HCT116 (cell line): ENCODE measurements around the gene VAV2. TPM values are rescaled to one million over a fixed set of nuclear protein-coding genes. Genes with fewer than 3 reads are reported as not detected.

Source experiments
- ATAC-seq: fragments of 200-7000 bp; cut with Tn5 transposase; 2 replicates; pipeline ENCODE4 v1.9.1; 2020; ENCODE audit warnings: mild to moderate bottlenecking, moderate library complexity
- BruUV-seq: library from RNA; stranded (reverse); fragments of 400-500 nt; replicated peaks from 2 replicates; lab custom pipeline; 2021; lab: Mats Ljungman, UMichigan
- CTCF ChIA-PET: fragments of 300-600 bp; sonication (Branson Sonifier 250); formaldehyde crosslinking; loops from one replicate; lab custom pipeline; 2021; ENCODE audit warnings: antibody characterized with exemption; lab: Charles Lee
- POLR2A ChIA-PET: fragments of 300-600, 350-600 bp; sonication (Branson Sonifier 250); formaldehyde crosslinking; loops from one replicate; lab custom pipeline; 2021; ENCODE audit warnings: antibody characterized with exemption; lab: Charles Lee
- RAD21 ChIA-PET, 2 experiments: fragments of 300-600 bp; sonication (Branson Sonifier 250); formaldehyde crosslinking; loops; one replicate each; lab custom pipeline; 2023; ENCODE audit warnings: low total read pairs in 2 of 2; ENCODE audit not compliant: uncharacterized antibody in 2 of 2, unreplicated experiment in 2 of 2, low non-redundant PET in 1 of 2; lab: Charles Lee
- DNase-seq: peaks from one replicate; pipeline ENCODE4 v3.0.0-alpha.2; 2010; ENCODE audit warnings: low read depth, low spot score
- H2AFZ ChIP-seq: fragments of 200-600 bp; shearing (Covaris generic), sonication (generic); 2 replicates; pipeline ENCODE4 v1.6.1; 2017; ENCODE audit warnings: low read depth, mixed run types, mixed read lengths, antibody characterized with exemption, low read length; ENCODE audit not compliant: poor library complexity, severe bottlenecking
- H3K27ac ChIP-seq: 2 replicates; pipeline ENCODE4 v1.5.1; 2012; ENCODE audit warnings: low read depth, low read length
- H3K27me3 ChIP-seq: fragments of 200-600 bp; sonication (generic); 2 replicates; pipeline ENCODE4 v1.6.1; 2016; ENCODE audit warnings: mixed run types, low read length, mixed read lengths; ENCODE audit not compliant: insufficient read depth
- H3K36me3 ChIP-seq, 2 experiments: fragments of 200-500 bp in 1 of 2; fragments of 200-600 bp in 1 of 2; sonication (Bioruptor generic) in 1 of 2; sonication (generic) in 1 of 2; 2 replicates each; pipeline versions ENCODE4 v1.5.1 to v1.6.1; 2014 to 2016; ENCODE audit warnings: low read length in 2 of 2, inconsistent platforms in 1 of 2, mixed read lengths in 1 of 2, mixed run types in 1 of 2; ENCODE audit not compliant: insufficient read depth in 2 of 2, control insufficient read depth in 1 of 2
- H3K4me1 ChIP-seq, 2 experiments: fragments of 200-600 bp in 1 of 2; sonication (generic) in 1 of 2; 2 replicates each; pipeline versions ENCODE4 v1.5.1 to v1.6.1; 2012 to 2017; ENCODE audit warnings: low read length in 2 of 2, inconsistent platforms in 1 of 2, mild to moderate bottlenecking in 1 of 2, mixed read lengths in 1 of 2, mixed run types in 1 of 2, moderate library complexity in 1 of 2; ENCODE audit not compliant: insufficient read depth in 2 of 2, control insufficient read depth in 1 of 2
- H3K4me2 ChIP-seq: fragments of 200-600 bp; sonication (generic); 2 replicates; pipeline ENCODE4 v1.6.1; 2017; ENCODE audit warnings: mixed run types, low read length, mixed read lengths
- H3K4me3 ChIP-seq, 2 experiments: fragments of 200-600 bp in 1 of 2; sonication (generic) in 1 of 2; replicated peaks in 1 of 2; 2 replicates each; pipeline ENCODE4 v1.5.1; 2011 to 2016; ENCODE audit warnings: low read length in 2 of 2, control low read depth in 1 of 2, low read depth in 1 of 2, mild to moderate bottlenecking in 1 of 2, mixed read lengths in 1 of 2, mixed run types in 1 of 2
- H3K79me2 ChIP-seq: fragments of 200-600 bp; sonication (generic); 2 replicates; pipeline ENCODE4 v1.6.1; 2017; ENCODE audit warnings: mild to moderate bottlenecking, mixed run types, low read length, moderate library complexity, mixed read lengths; ENCODE audit not compliant: insufficient read depth
- H3K9ac ChIP-seq: fragments of 200-600 bp; sonication (generic); 2 replicates; pipeline ENCODE4 v1.6.1; 2016; ENCODE audit warnings: low read length, mixed read lengths
- H3K9me2 ChIP-seq: fragments of 200-600 bp; sonication (generic), shearing (Covaris generic); 2 replicates; pipeline ENCODE4 v1.6.1; 2017; ENCODE audit warnings: mixed run types, mild to moderate bottlenecking, moderate library complexity; ENCODE audit not compliant: insufficient read depth
- H3K9me3 ChIP-seq, 2 experiments: fragments of 200-500 bp in 1 of 2; fragments of 200-600 bp in 1 of 2; sonication (Bioruptor generic) in 1 of 2; sonication (generic) in 1 of 2; 2 replicates each; pipeline ENCODE4 v1.6.1; 2014 to 2017; ENCODE audit warnings: low read length in 2 of 2, mixed read lengths in 2 of 2, inconsistent platforms in 1 of 2, low read depth in 1 of 2, mild to moderate bottlenecking in 1 of 2, mixed run types in 1 of 2, moderate library complexity in 1 of 2; ENCODE audit not compliant: control insufficient read depth in 1 of 2, insufficient read depth in 1 of 2
- H4K20me1 ChIP-seq: fragments of 200-600 bp; sonication (generic), shearing (Covaris generic); 2 replicates; pipeline ENCODE4 v1.6.1; 2017; ENCODE audit warnings: mixed run types, mild to moderate bottlenecking, moderate library complexity; ENCODE audit not compliant: insufficient read depth
- ATF3 ChIP-seq: IDR thresholded peaks from 2 replicates; pipeline ENCODE4 v1.6.1; 2012
- CBX3 ChIP-seq: IDR thresholded peaks from 2 replicates; pipeline ENCODE4 v1.6.1; 2012; ENCODE audit warnings: low read depth
- EGR1 ChIP-seq: IDR thresholded peaks from 2 replicates; pipeline ENCODE4 v1.6.1; 2012; ENCODE audit warnings: low read depth
- ELF1 ChIP-seq: IDR thresholded peaks from 2 replicates; pipeline ENCODE4 v1.6.1; 2012; ENCODE audit warnings: low read depth, borderline replicate concordance
- EZH2 ChIP-seq: fragments of 200-600 bp; sonication (generic); IDR thresholded peaks from 2 replicates; pipeline ENCODE4 v1.6.1; 2017; ENCODE audit warnings: antibody characterized with exemption, mixed run types
- EZH2phosphoT487 ChIP-seq: fragments of 200-600 bp; IDR thresholded peaks from 2 replicates; pipeline ENCODE4 v1.6.1; 2018; ENCODE audit warnings: antibody characterized with exemption, borderline replicate concordance
- FOSL1 ChIP-seq: IDR thresholded peaks from 2 replicates; pipeline ENCODE4 v1.6.1; 2012; ENCODE audit warnings: low read depth
- MAX ChIP-seq: IDR thresholded peaks from 2 replicates; pipeline ENCODE4 v1.6.1; 2012
- POLR2A ChIP-seq: IDR thresholded peaks from 2 replicates; pipeline ENCODE4 v1.7.0; 2011; ENCODE audit warnings: borderline replicate concordance; ENCODE audit not compliant: insufficient read depth, insufficient read length; ENCODE audit errors: extremely low read depth
- POLR2AphosphoS5 ChIP-seq: IDR thresholded peaks from 2 replicates; pipeline ENCODE4 v1.6.1; 2011; ENCODE audit warnings: mild to moderate bottlenecking, low read depth, low read length, moderate library complexity
- RAD21 ChIP-seq: IDR thresholded peaks from 2 replicates; pipeline ENCODE4 v1.6.1; 2012; ENCODE audit warnings: low read depth, mild to moderate bottlenecking
- REST ChIP-seq: IDR thresholded peaks from 2 replicates; pipeline ENCODE4 v1.6.1; 2012; ENCODE audit warnings: low read depth
- SP1 ChIP-seq: IDR thresholded peaks from 2 replicates; pipeline ENCODE4 v1.6.1; 2012; ENCODE audit warnings: low read depth
- SRF ChIP-seq: IDR thresholded peaks from 2 replicates; pipeline ENCODE4 v1.6.1; 2012; ENCODE audit warnings: low read depth
- YY1 ChIP-seq: IDR thresholded peaks from 2 replicates; pipeline ENCODE4 v1.6.1; 2011; ENCODE audit warnings: low read length, low read depth, moderate library complexity, mild to moderate bottlenecking; ENCODE audit not compliant: insufficient replicate concordance; ENCODE audit errors: extremely low read depth
- ZNF274 ChIP-seq: fragments of 200-500 bp; sonication (Bioruptor generic); IDR thresholded peaks from 2 replicates; pipeline ENCODE4 v1.6.1; 2014; ENCODE audit warnings: mild to moderate bottlenecking, low read depth, low read length, inconsistent platforms
- intact Hi-C: fragments of 100-400 bp; cut with micrococcal nuclease; formaldehyde crosslinking; loops from 2 replicates; pipeline ENCODE4 v1.10.0; 2022
- total RNA-seq: library from RNA; stranded (reverse); gene quantifications from one replicate; pipeline ENCODE4 v1.2.1, GENCODE V29; 2021; ENCODE audit not compliant: unreplicated experiment
- TF ChIP-seq, protein P1 (sequence below): IDR thresholded peaks from 2 replicates; pipeline ENCODE4 v1.6.1; 2011; ENCODE audit warnings: mild to moderate bottlenecking, low read length, moderate library complexity; ENCODE audit not compliant: insufficient replicate concordance; ENCODE audit errors: extremely low read depth

The VAV2 gene
- total RNA-seq, 1 experiment from 2014 or later: 33.2 TPM

DNA sequence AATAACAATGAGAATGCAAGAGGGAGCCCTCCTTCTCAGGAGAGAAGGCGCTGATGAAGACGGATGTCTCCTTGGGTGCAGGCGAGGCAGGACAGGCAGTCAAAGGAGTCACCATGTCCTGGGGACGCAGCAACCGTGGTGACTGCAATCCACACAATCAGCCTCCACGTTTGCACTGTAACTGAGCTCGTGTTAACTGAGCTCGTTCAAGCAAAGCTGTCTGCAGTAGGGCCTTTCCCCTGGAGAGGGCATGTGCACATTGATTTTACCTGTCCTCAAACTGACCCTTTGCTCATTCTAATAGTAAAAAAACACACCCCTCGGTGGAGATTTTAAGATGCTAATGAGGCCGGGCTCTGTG is 256.7 kb downstream of the VAV2 start:
- H3K4me2 ChIP-seq: no peak overlapping the region

More for the DNA sequence above, 256.7 kb downstream of the VAV2 start:
- Histone ChIP-seq H4K20me1 (no peaks in the 10 kb centered on the region), H3K4me3 (no peak overlapping the region), H2AFZ (no peak overlapping the region), H3K79me2 (no peaks in the 10 kb centered on the region), H3K9ac (no peak overlapping the region), H3K9me3 (no peaks in the 10 kb centered on the region), H3K4me1 (peaks cover 5 to 13% of the 10 kb centered on the region in 2 experiments; a peak in 3 of 4 replicates), H3K27me3 (no peaks in the 10 kb centered on the region), H3K9me2 (no peaks in the 10 kb centered on the region), H3K36me3 (no peaks in the 10 kb centered on the region), H3K27ac (no peak overlapping the region)
- BruUV-seq: no TSS peak
- ChIA-PET RAD21 (no interaction called here), CTCF (interaction anchor here (0.8 kb wide), 1 partner anchor 260 kb away, joined by 4 read pairs; no protein-coding TSS in a partner anchor), POLR2A (no interaction called here)
- DNase-seq: no peak
- intact Hi-C loops: no loop called here
- ATAC-seq: no peak
- TF ChIP-seq POLR2AphosphoS5 (no peak), EZH2 (no peak), REST (no peak), POLR2A (no peak), YY1 (no peak), RAD21 (no peak), CBX3 (no peak), SRF (no peak), SP1 (no peak), EGR1 (no peak), ELF1 (no peak), EZH2phosphoT487 (no peak), ATF3 (no peak), MAX (no peak), ZNF274 (no peak), FOSL1 (no peak)
- TF ChIP-seq, protein P1, sequence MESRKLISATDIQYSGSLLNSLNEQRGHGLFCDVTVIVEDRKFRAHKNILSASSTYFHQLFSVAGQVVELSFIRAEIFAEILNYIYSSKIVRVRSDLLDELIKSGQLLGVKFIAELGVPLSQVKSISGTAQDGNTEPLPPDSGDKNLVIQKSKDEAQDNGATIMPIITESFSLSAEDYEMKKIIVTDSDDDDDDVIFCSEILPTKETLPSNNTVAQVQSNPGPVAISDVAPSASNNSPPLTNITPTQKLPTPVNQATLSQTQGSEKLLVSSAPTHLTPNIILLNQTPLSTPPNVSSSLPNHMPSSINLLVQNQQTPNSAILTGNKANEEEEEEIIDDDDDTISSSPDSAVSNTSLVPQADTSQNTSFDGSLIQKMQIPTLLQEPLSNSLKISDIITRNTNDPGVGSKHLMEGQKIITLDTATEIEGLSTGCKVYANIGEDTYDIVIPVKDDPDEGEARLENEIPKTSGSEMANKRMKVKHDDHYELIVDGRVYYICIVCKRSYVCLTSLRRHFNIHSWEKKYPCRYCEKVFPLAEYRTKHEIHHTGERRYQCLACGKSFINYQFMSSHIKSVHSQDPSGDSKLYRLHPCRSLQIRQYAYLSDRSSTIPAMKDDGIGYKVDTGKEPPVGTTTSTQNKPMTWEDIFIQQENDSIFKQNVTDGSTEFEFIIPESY: no peak
